ENCODE measurements around the gene MXRA8.

Gene MXRA8

DNA sequence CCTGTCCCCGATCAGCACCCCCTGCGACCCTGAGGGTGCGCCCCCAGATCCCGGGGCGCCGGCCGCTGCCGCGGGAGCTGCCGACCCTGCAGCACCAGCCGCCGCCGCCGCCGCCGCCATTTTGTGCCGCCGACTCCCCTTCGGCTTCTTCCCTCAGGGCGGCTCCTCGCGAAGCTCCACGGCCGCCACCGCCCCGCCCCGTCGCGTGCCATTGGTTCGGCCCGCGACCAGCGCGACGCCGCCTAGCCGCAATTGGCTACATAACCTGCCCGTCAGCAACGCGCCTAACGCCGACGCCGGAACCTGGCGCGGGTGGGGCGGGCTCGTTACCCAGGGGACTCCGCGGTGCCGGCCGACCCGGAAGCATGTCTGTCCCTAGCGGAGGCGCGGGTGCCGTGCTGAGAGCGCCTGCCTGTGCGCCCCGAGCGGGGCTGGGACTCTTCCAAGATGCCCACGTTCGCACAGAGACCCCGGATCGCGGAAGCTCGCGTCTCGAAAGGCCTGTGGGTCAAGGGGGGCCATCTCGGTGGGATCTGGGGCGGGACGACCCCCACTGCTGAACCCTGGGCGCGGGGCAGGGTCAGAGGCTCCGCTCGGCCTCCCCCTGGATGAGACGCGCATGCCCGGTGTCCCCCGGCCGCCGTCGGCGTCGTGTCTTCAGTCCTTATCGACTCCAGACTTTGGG, 41.0 kb upstream of the MXRA8 start, which contains the start of gene CCNL2:
TSS of gene CCNL2 (minus strand) at position 149 of the 685 bp plus-strand sequence. CDS start at position 120, 29 bp downstream.
- whole genome bisulfite sequencing = under 1% methylated on average over 66 of the region's 86 CpGs
- Histone ChIP-seq H3K9ac (ENCODE audit: low read length) (peak within 1 kb of the TSS; percentile 98), H3K27ac (ENCODE audit: low read length, poor library complexity, severe bottlenecking) (peak within 1 kb of the TSS; percentile 83), H3K18ac (ENCODE audit: low read depth in 1 of 2, low read length in 2 of 2) (peak within 1 kb of the TSS; percentile 98), H2AK5ac (ENCODE audit: low read length, severe bottlenecking) (peak within 1 kb of the TSS; percentile 53), H3K4ac (ENCODE audit: low read depth in 1 of 2, low read length in 2 of 2) (peak within 1 kb of the TSS; percentile 97 to 99), H2BK120ac (ENCODE audit: low read depth, low read length) (peak within 1 kb of the TSS; percentile 93), H2BK5ac (ENCODE audit: low read depth, low read length, poor library complexity, severe bottlenecking) (peak within 1 kb of the TSS; percentile 76), H3K14ac (ENCODE audit: low read length in 2 of 2) (peak within 1 kb of the TSS in 1 of 2 experiments; percentile 98), H3K23ac (ENCODE audit: low read length in 2 of 2) (peak within 1 kb of the TSS in 1 of 2 experiments; percentile 89), H3K4me3 (ENCODE audit: insufficient read depth in 1 of 2, low read depth in 1 of 2, low read length in 2 of 2) (peak within 1 kb of the TSS; percentile 98 to 99), H4K8ac (ENCODE audit: low read length) (peak within 1 kb of the TSS; percentile 97), H3K27me3 (ENCODE audit: control insufficient read depth in 1 of 2, insufficient read depth in 1 of 2, low read length in 2 of 2) (no peaks in the 10 kb centered on the region), H3K79me1 (replicated peaks; ENCODE audit: low read length, poor library complexity, severe bottlenecking) (no peaks in the 10 kb centered on the region), H2BK15ac (ENCODE audit: low read depth, poor library complexity, severe bottlenecking) (peak within 1 kb of the TSS; percentile 60), H3K9me3 (ENCODE audit: control insufficient read depth, low read length) (no peaks in the 10 kb centered on the region), H4K91ac (ENCODE audit: low read length) (peak within 1 kb of the TSS; percentile 95), H2AFZ (ENCODE audit: low read depth, low read length) (peak within 1 kb of the TSS; percentile 36), H3K4me1 (ENCODE audit: control insufficient read depth, insufficient read depth, low read depth, low read length) (peaks cover 35% of the 10 kb centered on the region), H3K4me2 (ENCODE audit: low read length, poor library complexity, severe bottlenecking) (peak within 1 kb of the TSS; percentile 91), H2BK12ac (ENCODE audit: low read length in 2 of 2) (peak within 1 kb of the TSS in 1 of 2 experiments; percentile 60), H3K36me3 (ENCODE audit: control insufficient read depth in 1 of 2, insufficient read depth in 2 of 2, low read depth in 1 of 2, low read length in 2 of 2) (peaks cover 62 to 65% of the 10 kb centered on the region in 2 experiments)
- peak; percentile 98 for DNase-seq

DNA sequence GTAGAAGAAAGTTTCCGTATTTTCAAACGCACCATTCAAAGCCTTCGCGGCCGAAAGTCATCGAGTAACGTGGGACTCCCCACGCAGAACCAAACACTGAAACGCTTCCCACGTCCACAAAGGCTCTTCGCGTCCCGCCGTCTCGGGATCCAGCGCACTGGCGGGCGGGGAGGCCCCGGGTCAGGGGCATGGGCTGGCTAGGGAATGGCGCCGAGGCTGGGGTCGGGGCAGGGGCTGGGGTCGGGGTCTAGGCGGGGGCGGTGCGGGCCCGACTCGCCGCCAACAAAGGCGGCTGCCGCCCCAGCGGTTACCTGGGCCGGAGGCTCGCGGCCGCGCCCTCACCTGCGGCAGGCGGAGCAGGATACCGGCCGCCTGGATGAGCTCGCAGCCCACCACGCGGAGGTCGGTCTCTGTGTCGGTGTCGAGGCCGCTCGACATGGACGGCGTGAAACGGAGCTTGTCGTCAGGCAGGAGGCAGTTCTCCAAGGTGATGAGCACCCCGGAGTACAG, 40.4 kb upstream of the MXRA8 start:
- H4K8ac ChIP-seq (ENCODE audit: low read length) = peak overlapping the region; percentile 97
- H3K14ac ChIP-seq (ENCODE audit: low read length in 2 of 2) = peak overlapping the region in 1 of 2 experiments; percentile 98
- no peak overlapping the region for H2AFZ ChIP-seq (ENCODE audit: low read depth, low read length)
- H2BK5ac ChIP-seq (ENCODE audit: low read depth, low read length, poor library complexity, severe bottlenecking) = no peak overlapping the region
- H3K27ac ChIP-seq (ENCODE audit: low read length, poor library complexity, severe bottlenecking) = peak overlapping the region; percentile 41
- H3K4me2 ChIP-seq (ENCODE audit: low read length, poor library complexity, severe bottlenecking) = peak overlapping the region; percentile 87
- H2BK15ac ChIP-seq (ENCODE audit: low read depth, poor library complexity, severe bottlenecking) = peak overlapping the region; percentile 60
- peak overlapping the region in 1 of 2 experiments; percentile 60 for H2BK12ac ChIP-seq (ENCODE audit: low read length in 2 of 2)
- peaks cover 1% of the 10 kb centered on the region for H3K79me1 ChIP-seq (replicated peaks; ENCODE audit: low read length, poor library complexity, severe bottlenecking)
- peak overlapping the region in 1 of 2 experiments; percentile 34 for H3K23ac ChIP-seq (ENCODE audit: low read length in 2 of 2)
- no peaks in the 10 kb centered on the region for H3K27me3 ChIP-seq (ENCODE audit: control insufficient read depth in 1 of 2, insufficient read depth in 1 of 2, low read length in 2 of 2)
- no peaks in the 10 kb centered on the region for H3K9me3 ChIP-seq (ENCODE audit: control insufficient read depth, low read length)
- peaks cover 34% of the 10 kb centered on the region for H3K4me1 ChIP-seq (ENCODE audit: control insufficient read depth, insufficient read depth, low read depth, low read length)
- H3K4me3 ChIP-seq (ENCODE audit: insufficient read depth in 1 of 2, low read depth in 1 of 2, low read length in 2 of 2) = peak overlapping the region; percentile 89 to 98
- H3K18ac ChIP-seq (ENCODE audit: low read depth in 1 of 2, low read length in 2 of 2) = peak overlapping the region; percentile 94 to 98
- 2% methylated on average over 33 of the region's 54 CpGs for WGBS
- H3K36me3 ChIP-seq (ENCODE audit: control insufficient read depth in 1 of 2, insufficient read depth in 2 of 2, low read depth in 1 of 2, low read length in 2 of 2) = peaks cover 64 to 68% of the 10 kb centered on the region in 2 experiments
- peak overlapping the region; percentile 97 to 99 for H3K4ac ChIP-seq (ENCODE audit: low read depth in 1 of 2, low read length in 2 of 2)
- DNase-seq = no peak
- H3K9ac ChIP-seq (ENCODE audit: low read length) = peak overlapping the region; percentile 95
- peak overlapping the region; percentile 93 for H2BK120ac ChIP-seq (ENCODE audit: low read depth, low read length)
- H2AK5ac ChIP-seq (ENCODE audit: low read length, severe bottlenecking) = peak overlapping the region; percentile 53
- peak overlapping the region; percentile 94 for H4K91ac ChIP-seq (ENCODE audit: low read length)

DNA sequence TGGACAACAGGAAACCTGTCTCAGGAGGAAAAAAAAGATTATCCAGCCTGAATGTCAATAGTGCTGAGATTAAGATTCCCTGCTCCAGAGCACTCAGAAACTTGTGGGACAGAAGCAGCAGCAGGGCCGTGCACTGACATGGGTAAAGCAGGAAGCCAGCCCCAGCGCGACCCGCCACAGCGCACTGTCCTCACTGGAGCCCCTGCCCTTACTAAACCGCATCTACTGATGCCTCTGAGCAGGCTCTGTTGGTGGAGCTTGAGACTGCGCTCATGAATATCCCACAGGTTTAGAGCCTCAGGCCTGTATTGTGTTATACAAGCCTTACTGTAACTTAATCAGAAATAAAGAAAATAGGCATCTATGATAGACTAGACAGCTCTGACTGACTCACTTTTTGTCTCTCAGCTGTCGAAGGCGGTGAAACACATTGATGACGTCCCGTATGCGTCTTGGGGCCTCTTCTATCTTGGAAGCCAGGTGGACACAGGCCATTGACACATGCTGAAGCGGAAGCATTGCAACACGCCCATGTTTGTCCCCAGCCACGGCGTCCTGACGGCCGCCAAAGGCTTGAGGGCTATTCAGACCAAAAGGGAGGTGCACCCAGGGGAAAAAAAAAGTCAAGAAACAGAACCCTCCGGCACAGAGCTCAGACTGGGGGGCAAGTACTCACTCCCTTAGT, 39.6 kb upstream of the MXRA8 start:
- Histone ChIP-seq H2AK5ac (ENCODE audit: low read length, severe bottlenecking) (no peak overlapping the region), H3K18ac (ENCODE audit: low read depth in 1 of 2, low read length in 2 of 2) (no peak overlapping the region), H3K9ac (ENCODE audit: low read length) (peak overlapping the region; percentile 95), H3K4me1 (ENCODE audit: control insufficient read depth, insufficient read depth, low read depth, low read length) (peaks cover 36% of the 10 kb centered on the region), H3K27me3 (ENCODE audit: control insufficient read depth in 1 of 2, insufficient read depth in 1 of 2, low read length in 2 of 2) (no peaks in the 10 kb centered on the region), H2BK120ac (ENCODE audit: low read depth, low read length) (no peak overlapping the region), H3K4me2 (ENCODE audit: low read length, poor library complexity, severe bottlenecking) (peak overlapping the region; percentile 87), H2BK5ac (ENCODE audit: low read depth, low read length, poor library complexity, severe bottlenecking) (no peak overlapping the region), H3K14ac (ENCODE audit: low read length in 2 of 2) (no peak overlapping the region), H3K4ac (ENCODE audit: low read depth in 1 of 2, low read length in 2 of 2) (no peak overlapping the region), H4K91ac (ENCODE audit: low read length) (no peak overlapping the region), H3K27ac (ENCODE audit: low read length, poor library complexity, severe bottlenecking) (no peak overlapping the region), H2AFZ (ENCODE audit: low read depth, low read length) (no peak overlapping the region), H2BK12ac (ENCODE audit: low read length in 2 of 2) (no peak overlapping the region), H3K23ac (ENCODE audit: low read length in 2 of 2) (peak overlapping the region in 1 of 2 experiments; percentile 89), H3K36me3 (ENCODE audit: control insufficient read depth in 1 of 2, insufficient read depth in 2 of 2, low read depth in 1 of 2, low read length in 2 of 2) (peaks cover 70 to 71% of the 10 kb centered on the region in 2 experiments), H4K8ac (ENCODE audit: low read length) (peak overlapping the region; percentile 32), H3K79me1 (replicated peaks; ENCODE audit: low read length, poor library complexity, severe bottlenecking) (peaks cover 7% of the 10 kb centered on the region), H3K9me3 (ENCODE audit: control insufficient read depth, low read length) (no peaks in the 10 kb centered on the region), H3K4me3 (ENCODE audit: insufficient read depth in 1 of 2, low read depth in 1 of 2, low read length in 2 of 2) (peak overlapping the region; percentile 89 to 98), H2BK15ac (ENCODE audit: low read depth, poor library complexity, severe bottlenecking) (no peak overlapping the region)
- 63% methylated on average over 18 of the region's 19 CpGs for WGBS
- peak; percentile 51 for DNase-seq

DNA sequence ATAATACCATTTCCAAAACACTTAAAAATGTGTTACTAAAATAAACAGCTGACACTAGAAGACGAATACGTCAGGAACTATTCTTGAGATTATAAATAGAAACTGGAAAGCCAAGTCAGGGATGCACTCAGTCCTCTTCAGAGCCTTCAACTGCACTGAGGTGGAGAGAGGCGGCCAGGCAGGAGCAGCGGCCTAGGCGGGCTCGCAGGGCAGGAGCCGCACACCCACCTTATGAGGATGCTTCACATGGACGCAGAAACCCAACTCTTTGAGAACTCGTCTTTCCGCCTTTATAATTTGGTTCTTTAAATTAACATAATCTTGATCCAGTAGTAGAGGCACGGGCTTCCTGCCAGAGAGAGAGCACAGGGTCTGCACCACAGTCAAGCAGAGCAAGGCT, 36.8 kb upstream of the MXRA8 start:
- Histone ChIP-seq H3K23ac (ENCODE audit: low read length in 2 of 2) (no peak overlapping the region), H3K14ac (ENCODE audit: low read length in 2 of 2) (no peak overlapping the region), H2BK5ac (ENCODE audit: low read depth, low read length, poor library complexity, severe bottlenecking) (no peak overlapping the region), H4K8ac (ENCODE audit: low read length) (no peak overlapping the region), H2AFZ (ENCODE audit: low read depth, low read length) (no peak overlapping the region), H3K36me3 (ENCODE audit: control insufficient read depth in 1 of 2, insufficient read depth in 2 of 2, low read depth in 1 of 2, low read length in 2 of 2) (peaks cover 65 to 70% of the 10 kb centered on the region in 2 experiments), H2BK12ac (ENCODE audit: low read length in 2 of 2) (no peak overlapping the region), H3K9ac (ENCODE audit: low read length) (no peak overlapping the region), H3K9me3 (ENCODE audit: control insufficient read depth, low read length) (no peaks in the 10 kb centered on the region), H2BK15ac (ENCODE audit: low read depth, poor library complexity, severe bottlenecking) (no peak overlapping the region), H3K27me3 (ENCODE audit: control insufficient read depth in 1 of 2, insufficient read depth in 1 of 2, low read length in 2 of 2) (no peaks in the 10 kb centered on the region), H2BK120ac (ENCODE audit: low read depth, low read length) (no peak overlapping the region), H2AK5ac (ENCODE audit: low read length, severe bottlenecking) (no peak overlapping the region), H3K27ac (ENCODE audit: low read length, poor library complexity, severe bottlenecking) (no peak overlapping the region), H3K4me3 (ENCODE audit: insufficient read depth in 1 of 2, low read depth in 1 of 2, low read length in 2 of 2) (no peak overlapping the region), H3K4me1 (ENCODE audit: control insufficient read depth, insufficient read depth, low read depth, low read length) (peaks cover 18% of the 10 kb centered on the region), H4K91ac (ENCODE audit: low read length) (no peak overlapping the region), H3K4ac (ENCODE audit: low read depth in 1 of 2, low read length in 2 of 2) (no peak overlapping the region), H3K79me1 (replicated peaks; ENCODE audit: low read length, poor library complexity, severe bottlenecking) (peaks cover 20% of the 10 kb centered on the region), H3K18ac (ENCODE audit: low read depth in 1 of 2, low read length in 2 of 2) (no peak overlapping the region), H3K4me2 (ENCODE audit: low read length, poor library complexity, severe bottlenecking) (no peak overlapping the region)
- WGBS = 93% methylated on average over 11 of the region's 11 CpGs
- no peak for DNase-seq
